Tibial nerve (tissue), 4 donors: ENCODE data around the gene TMEM35A.

ENCODE experiments used
- CTCF ChIP-seq, 5 experiments: fragments of 200-600 bp in 3 of 5; fragments of 450-650 bp in 2 of 5; sonication (generic) in 3 of 5; IDR thresholded peaks; one replicate each; pipeline ENCODE4 v1.5.1; 2016 to 2019; ENCODE audit warnings: antibody characterized with exemption in 5 of 5, mild to moderate bottlenecking in 3 of 5, moderate library complexity in 2 of 5
- EP300 ChIP-seq, 2 donors: sonication (generic); formaldehyde crosslinking; IDR thresholded peaks; one replicate each; pipeline ENCODE4 v1.6.1; 2017; ENCODE audit warnings: antibody characterized with exemption in 2 of 2, mild to moderate bottlenecking in 1 of 2
- POLR2A ChIP-seq, 2 donors: fragments of 450-650 bp; IDR thresholded peaks; one replicate each; pipeline ENCODE4 v1.6.1; 2017; ENCODE audit warnings: antibody characterized with exemption in 2 of 2, mild to moderate bottlenecking in 2 of 2, moderate library complexity in 2 of 2

GRCh38 chrX:101079736-101080270 is 1.1 kb downstream of the TMEM35A start:
- TF ChIP-seq CTCF (IDR thresholded peaks at IDR 0.05) (no peak), EP300 (IDR thresholded peaks at IDR 0.05) (no peak), POLR2A (IDR thresholded peaks at IDR 0.05) (no peak)
